Trophoblast cell (in vitro differentiated cells and primary cell): Measurements from ENCODE around the gene ATG7.
A peak's percentile ranks its signal among the peaks of the same experiment; 100 is the strongest.

ENCODE experiments used
- DNase-seq, 2 donors: peaks; one replicate each; pipeline ENCODE4 v3.0.0-alpha.2; 2016
- H2AFZ ChIP-seq: 2 replicates; pipeline ENCODE4 v1.6.1; 2013; ENCODE audit warnings: low read length, moderate library complexity, mild to moderate bottlenecking; ENCODE audit not compliant: insufficient read depth, poor library complexity
- H2AK5ac ChIP-seq: 2 replicates; pipeline ENCODE4 v1.6.1; 2013; ENCODE audit warnings: mild to moderate bottlenecking, low read length
- H2BK120ac ChIP-seq: 2 replicates; pipeline ENCODE4 v1.6.1; 2013; ENCODE audit warnings: low read length, mild to moderate bottlenecking, moderate library complexity; ENCODE audit not compliant: insufficient read depth, poor library complexity
- H2BK12ac ChIP-seq: 2 replicates; pipeline ENCODE4 v1.6.1; 2013; ENCODE audit warnings: mild to moderate bottlenecking, low read length, moderate library complexity
- H2BK5ac ChIP-seq: 2 replicates; pipeline ENCODE4 v1.6.1; 2013; ENCODE audit warnings: low read length, low read depth, moderate library complexity, mild to moderate bottlenecking; ENCODE audit not compliant: poor library complexity
- H3K14ac ChIP-seq: 2 replicates; pipeline ENCODE4 v1.6.1; 2013; ENCODE audit warnings: mild to moderate bottlenecking, low read length
- H3K18ac ChIP-seq: 2 replicates; pipeline ENCODE4 v1.6.1; 2013; ENCODE audit warnings: mild to moderate bottlenecking, low read length
- H3K23ac ChIP-seq: 2 replicates; pipeline ENCODE4 v1.6.1; 2013; ENCODE audit warnings: low read length
- H3K27ac ChIP-seq: 2 replicates; pipeline ENCODE4 v1.5.1; 2013; ENCODE audit warnings: low read depth, mild to moderate bottlenecking, inconsistent platforms, low read length, moderate library complexity
- H3K27me3 ChIP-seq: 2 replicates; pipeline ENCODE4 v1.6.1; 2013; ENCODE audit warnings: inconsistent platforms, mild to moderate bottlenecking, low read length, moderate library complexity; ENCODE audit not compliant: insufficient read depth
- H3K36me3 ChIP-seq, 2 experiments: 1 replicate in 1 of 2; 2 replicates in 1 of 2; pipeline ENCODE4 v1.6.1; 2013; ENCODE audit warnings: low read length in 2 of 2, mild to moderate bottlenecking in 2 of 2, moderate library complexity in 1 of 2; ENCODE audit not compliant: insufficient read depth in 2 of 2, control insufficient read depth in 1 of 2
- H3K4ac ChIP-seq: 2 replicates; pipeline ENCODE4 v1.6.1; 2013; ENCODE audit warnings: low read depth, mild to moderate bottlenecking, low read length, moderate library complexity
- H3K4me1 ChIP-seq, 2 experiments: 1 replicate in 1 of 2; 2 replicates in 1 of 2; pipeline ENCODE4 v1.6.1; 2013; ENCODE audit warnings: low read length in 2 of 2, mild to moderate bottlenecking in 2 of 2, moderate library complexity in 1 of 2; ENCODE audit not compliant: insufficient read depth in 2 of 2, control insufficient read depth in 1 of 2
- H3K4me2 ChIP-seq: 2 replicates; pipeline ENCODE4 v1.6.1; 2013; ENCODE audit warnings: inconsistent platforms, mild to moderate bottlenecking, low read length, moderate library complexity
- H3K4me3 ChIP-seq: 2 replicates; pipeline ENCODE4 v1.5.1; 2013; ENCODE audit warnings: mild to moderate bottlenecking, low read depth, low read length, inconsistent platforms
- H3K79me1 ChIP-seq: one replicate; pipeline ENCODE4 v1.6.1; 2013; ENCODE audit warnings: low read length
- H3K79me2 ChIP-seq: 2 replicates; pipeline ENCODE4 v1.6.1; 2013; ENCODE audit warnings: low read length, mild to moderate bottlenecking; ENCODE audit not compliant: control insufficient read depth, insufficient read depth, poor library complexity
- H3K9ac ChIP-seq: 2 replicates; pipeline ENCODE4 v1.6.1; 2013; ENCODE audit warnings: mild to moderate bottlenecking, low read length
- H3K9me3 ChIP-seq: 2 replicates; pipeline ENCODE4 v1.6.1; 2013; ENCODE audit warnings: low read depth, mild to moderate bottlenecking, control low read depth, inconsistent platforms, low read length; ENCODE audit not compliant: insufficient read depth
- H4K12ac ChIP-seq: 2 replicates; pipeline ENCODE4 v1.6.1; 2013; ENCODE audit warnings: low read depth, mild to moderate bottlenecking, low read length, moderate library complexity
- H4K8ac ChIP-seq: 2 replicates; pipeline ENCODE4 v1.6.1; 2013; ENCODE audit warnings: low read depth, mild to moderate bottlenecking, low read length, moderate library complexity
- H4K91ac ChIP-seq: one replicate; pipeline ENCODE4 v1.6.1; 2013; ENCODE audit warnings: low read depth, mild to moderate bottlenecking, low read length, moderate library complexity
- WGBS: extraction: QIAGEN DNeasy Blood & Tissue Kit; methylation state at CpG from one replicate; pipeline ENCODE4 v1.1.7; 2013; ENCODE audit warnings: missing lambda C conversion rate; ENCODE audit not compliant: insufficient read length, insufficient coverage; ENCODE audit errors: extremely low coverage; 5-methylcytosine and 5-hydroxymethylcytosine counted together

ATG7 gene

DNA sequence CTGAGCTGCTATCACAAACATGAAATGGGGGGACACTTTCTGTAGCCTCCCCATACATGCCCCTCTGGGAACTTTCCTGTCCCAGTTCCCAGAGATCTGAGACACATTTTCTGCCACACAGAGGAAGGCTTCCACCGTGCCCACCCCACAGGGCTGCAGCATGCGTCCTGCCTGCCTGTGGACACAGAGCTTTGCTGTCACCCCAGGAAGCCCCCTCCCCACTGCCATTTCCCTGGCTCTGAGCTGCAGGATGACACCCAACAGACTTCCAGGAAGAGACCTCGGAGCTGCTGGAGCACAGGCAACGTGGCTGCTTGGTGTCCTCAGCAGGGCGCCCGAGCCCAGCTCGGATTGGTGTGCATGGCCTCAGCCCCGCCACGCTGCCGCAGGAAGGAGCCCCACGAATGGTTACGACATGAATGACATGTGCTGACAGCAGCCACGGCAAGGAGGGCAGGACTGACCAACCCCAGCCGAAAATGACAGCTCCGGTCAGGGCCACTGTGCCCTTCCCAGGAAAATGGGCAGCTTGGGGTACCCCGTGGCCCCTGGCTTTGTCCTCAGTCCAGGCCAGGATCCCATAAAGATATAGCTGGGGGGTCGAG is 290.2 kb downstream of the ATG7 start:
- peaks cover 55 to 59% of the 10 kb centered on the region in 2 experiments for H3K36me3 ChIP-seq
- H4K8ac ChIP-seq, result no peak overlapping the region
- H3K4me1 ChIP-seq, result peaks cover 4 to 7% of the 10 kb centered on the region in 2 experiments
- H3K4me3 ChIP-seq, result peak overlapping the region; percentile 37
- H3K14ac ChIP-seq, result no peak overlapping the region
- no CpG with 5 or more reads among the region's 17 CpGs for WGBS
- H3K4me2 ChIP-seq, result no peak overlapping the region
- H4K12ac ChIP-seq, result no peak overlapping the region
- H2BK12ac ChIP-seq, result no peak overlapping the region
- no peak overlapping the region for H3K9ac ChIP-seq
- H3K79me1 ChIP-seq, result peaks cover 4% of the 10 kb centered on the region
- H3K27ac ChIP-seq, result no peak overlapping the region
- H2BK120ac ChIP-seq, result no peak overlapping the region
- H3K4ac ChIP-seq, result peak overlapping the region; percentile 17
- H3K18ac ChIP-seq, result peak overlapping the region; percentile 63
- no peak overlapping the region for H4K91ac ChIP-seq
- H3K27me3 ChIP-seq, result no peaks in the 10 kb centered on the region
- H3K79me2 ChIP-seq, result peaks cover 3% of the 10 kb centered on the region
- no peak overlapping the region for H2BK5ac ChIP-seq
- peaks cover 2% of the 10 kb centered on the region for H3K9me3 ChIP-seq
- no peak overlapping the region for H2AFZ ChIP-seq
- H3K23ac ChIP-seq, result no peak overlapping the region
- H2AK5ac ChIP-seq, result no peak overlapping the region
- no peak for DNase-seq

DNA sequence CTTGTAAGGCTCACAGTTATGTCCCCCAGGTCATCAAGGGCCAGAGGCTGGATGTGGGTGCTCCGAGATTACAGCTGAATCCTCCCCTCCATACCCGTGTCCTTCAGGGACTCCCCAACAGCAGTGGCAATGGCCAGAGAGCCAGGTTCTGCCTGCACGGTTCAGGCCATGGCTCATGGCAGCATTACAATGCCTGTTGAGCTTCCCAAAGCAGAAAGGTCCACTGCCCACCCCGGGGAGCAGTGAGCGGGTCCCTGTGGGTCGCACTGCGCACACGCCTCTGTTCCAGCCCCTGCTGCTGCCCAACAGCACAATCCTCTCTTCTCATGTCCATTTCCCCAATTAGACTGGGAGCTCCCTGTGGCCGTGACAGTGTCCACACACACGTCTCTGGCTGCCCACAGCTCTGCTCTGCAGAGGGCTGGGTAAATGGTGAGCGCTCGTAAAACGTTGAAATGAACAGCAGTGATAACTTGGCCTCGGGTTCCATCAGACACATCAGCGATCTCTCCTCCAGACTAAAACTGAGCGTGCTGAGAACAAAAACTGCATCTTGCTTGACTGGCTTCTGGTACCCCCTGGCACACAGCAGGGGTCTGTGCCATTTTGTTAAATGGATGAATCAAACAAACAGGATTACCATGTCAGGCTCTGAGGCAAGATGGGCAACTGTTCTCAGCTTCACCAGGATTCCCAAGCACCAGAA is 291.1 kb downstream of the ATG7 start:
- H2BK12ac ChIP-seq, result no peak overlapping the region
- H4K12ac ChIP-seq, result no peak overlapping the region
- H4K8ac ChIP-seq, result no peak overlapping the region
- no peaks in the 10 kb centered on the region for H3K27me3 ChIP-seq
- no peak for DNase-seq
- H3K9ac ChIP-seq, result no peak overlapping the region
- no peak overlapping the region for H3K23ac ChIP-seq
- no peak overlapping the region for H3K18ac ChIP-seq
- H3K79me2 ChIP-seq, result peaks cover 3% of the 10 kb centered on the region
- H3K27ac ChIP-seq, result no peak overlapping the region
- no peak overlapping the region for H2BK5ac ChIP-seq
- H3K36me3 ChIP-seq, result peaks cover 51 to 59% of the 10 kb centered on the region in 2 experiments
- no peak overlapping the region for H2AK5ac ChIP-seq
- H3K4me2 ChIP-seq, result no peak overlapping the region
- peaks cover 9 to 11% of the 10 kb centered on the region in 2 experiments for H3K4me1 ChIP-seq
- peaks cover 7% of the 10 kb centered on the region for H3K79me1 ChIP-seq
- no CpG with 5 or more reads among the region's 16 CpGs for WGBS
- H2AFZ ChIP-seq, result no peak overlapping the region
- H3K9me3 ChIP-seq, result peaks cover 2% of the 10 kb centered on the region
- H4K91ac ChIP-seq, result no peak overlapping the region
- H3K4me3 ChIP-seq, result no peak overlapping the region
- H3K14ac ChIP-seq, result no peak overlapping the region
- H2BK120ac ChIP-seq, result no peak overlapping the region
- H3K4ac ChIP-seq, result no peak overlapping the region

DNA sequence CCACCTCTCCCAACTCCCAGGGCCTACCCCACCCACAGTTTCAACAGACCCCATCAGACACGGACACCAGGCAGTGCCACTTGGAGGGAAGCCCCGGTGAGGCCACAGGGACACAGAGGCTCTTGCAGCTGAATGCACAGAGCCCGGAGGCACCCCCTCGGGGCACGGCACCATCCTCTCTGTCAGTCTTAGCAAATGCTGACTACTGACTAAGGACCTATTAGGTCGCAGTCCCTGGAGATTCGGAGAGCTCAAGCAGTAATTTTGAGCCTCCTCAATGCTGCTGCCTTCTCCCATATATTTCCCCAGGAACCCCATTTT is 291.6 kb downstream of the ATG7 start:
- Histone ChIP-seq H3K4me2 (no peak overlapping the region), H2AK5ac (no peak overlapping the region), H3K27me3 (no peaks in the 10 kb centered on the region), H2BK120ac (no peak overlapping the region), H3K27ac (no peak overlapping the region), H4K12ac (no peak overlapping the region), H2BK5ac (no peak overlapping the region), H2BK12ac (no peak overlapping the region), H3K14ac (no peak overlapping the region), H3K4me1 (peaks cover 12 to 14% of the 10 kb centered on the region in 2 experiments), H3K36me3 (peaks cover 46 to 54% of the 10 kb centered on the region in 2 experiments), H3K79me2 (peaks cover 3% of the 10 kb centered on the region), H2AFZ (no peak overlapping the region), H3K4me3 (no peak overlapping the region), H3K4ac (no peak overlapping the region), H3K9ac (no peak overlapping the region), H4K8ac (no peak overlapping the region), H3K18ac (no peak overlapping the region), H3K23ac (no peak overlapping the region), H3K9me3 (peaks cover 2% of the 10 kb centered on the region), H3K79me1 (peaks cover 7% of the 10 kb centered on the region), H4K91ac (no peak overlapping the region)
- peak in 1 of 2 donors; percentile 23 for DNase-seq
- no CpG with 5 or more reads among the region's 7 CpGs for WGBS

DNA sequence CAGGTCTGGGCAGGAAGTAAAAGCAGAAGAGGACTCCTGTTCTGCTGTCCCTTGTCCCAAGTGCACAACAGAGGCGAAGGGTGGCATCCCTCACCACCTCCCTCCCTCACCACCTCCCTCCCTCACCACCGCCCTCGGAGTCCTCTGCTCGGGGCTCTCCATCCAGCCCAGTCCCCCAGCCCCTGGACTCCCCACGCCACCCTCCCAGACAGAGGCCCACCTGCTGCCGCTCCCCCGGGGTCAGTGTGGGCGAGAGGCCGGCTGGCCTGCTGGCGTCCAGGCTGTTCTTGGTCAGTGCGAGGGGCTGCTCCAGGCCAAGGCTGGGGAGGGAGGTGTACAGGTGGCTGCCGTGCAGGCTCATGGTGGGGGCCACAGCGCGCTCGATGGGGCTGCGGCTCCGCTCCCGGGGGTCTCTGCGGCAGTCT is 292.4 kb downstream of the ATG7 start:
- DNase-seq, result no peak
- Histone ChIP-seq H3K9me3 (peaks cover 2% of the 10 kb centered on the region), H2BK12ac (no peak overlapping the region), H3K36me3 (peaks cover 39 to 48% of the 10 kb centered on the region in 2 experiments), H3K9ac (no peak overlapping the region), H3K4ac (no peak overlapping the region), H3K18ac (no peak overlapping the region), H3K27me3 (no peaks in the 10 kb centered on the region), H3K23ac (no peak overlapping the region), H3K79me2 (peaks cover 3% of the 10 kb centered on the region), H2BK5ac (no peak overlapping the region), H3K4me3 (no peak overlapping the region), H3K4me1 (peaks cover 16 to 19% of the 10 kb centered on the region in 2 experiments), H4K91ac (no peak overlapping the region), H4K8ac (no peak overlapping the region), H2BK120ac (no peak overlapping the region), H2AK5ac (no peak overlapping the region), H3K14ac (no peak overlapping the region), H3K27ac (no peak overlapping the region), H4K12ac (no peak overlapping the region), H2AFZ (no peak overlapping the region), H3K79me1 (peaks cover 7% of the 10 kb centered on the region), H3K4me2 (no peak overlapping the region)
- no CpG with 5 or more reads among the region's 19 CpGs for WGBS
